Activated CD8-positive, alpha-beta T cell treated with anti-CD3 and anti-CD28 coated beads for 36 hours (primary cell): ENCODE results near the gene GNG8. TPM values are rescaled to one million over a fixed set of nuclear protein-coding genes. Genes with fewer than 3 reads are reported as not detected.

Source experiments
- ATAC-seq: fragments of 200-7000 bp; cut with Tn5 transposase; one replicate; pipeline ENCODE4 v1.10.0; 2021; ENCODE audit warnings: mild to moderate bottlenecking, moderate library complexity
- CTCF ChIA-PET: fragments of 350-600 bp; sonication (Branson Sonifier 250); formaldehyde crosslinking; loops from one replicate; lab custom pipeline; 2021; ENCODE audit warnings: antibody characterized with exemption; lab: Charles Lee
- POLR2A ChIA-PET: fragments of 350-600 bp; sonication (Branson Sonifier 250); formaldehyde crosslinking; loops from one replicate; lab custom pipeline; 2021; ENCODE audit warnings: antibody characterized with exemption; lab: Charles Lee
- DNase-seq: peaks from one replicate; pipeline ENCODE4 v3.0.0-alpha.2; 2020
- H3K27ac Mint-ChIP-seq: one replicate; pipeline ENCODE4 v1.8.0; 2021; ENCODE audit warnings: mild to moderate bottlenecking, mixed read lengths
- H3K27me3 Mint-ChIP-seq: one replicate; pipeline ENCODE4 v1.8.0; 2021; ENCODE audit warnings: mixed read lengths
- H3K36me3 Mint-ChIP-seq: one replicate; pipeline ENCODE4 v1.8.0; 2021; ENCODE audit warnings: low read depth, mixed read lengths
- H3K4me1 Mint-ChIP-seq: one replicate; pipeline ENCODE4 v1.8.0; 2021; ENCODE audit warnings: low read depth, mixed read lengths
- H3K4me3 Mint-ChIP-seq: one replicate; pipeline ENCODE4 v1.8.0; 2021; ENCODE audit warnings: mild to moderate bottlenecking, moderate library complexity, mixed read lengths
- H3K9me3 Mint-ChIP-seq: one replicate; pipeline ENCODE4 v1.8.0; 2021; ENCODE audit warnings: mixed read lengths
- CTCF ChIP-seq: fragments of 200-600 bp; IDR thresholded peaks from one replicate; pipeline ENCODE4 v1.8.0; 2022; ENCODE audit warnings: antibody characterized with exemption, mild to moderate bottlenecking
- intact Hi-C: fragments of 100-400 bp; cut with micrococcal nuclease; formaldehyde crosslinking; loops from one replicate; pipeline ENCODE4 v1.10.0; 2022
- total RNA-seq, 2 experiments: library from RNA; stranded (reverse); gene quantifications; one replicate each; pipeline ENCODE4 v1.2.3, GENCODE V29; 2021

Gene GNG8
- total RNA-seq, 2 experiments from 2014 or later: 33.0 to 45.4 TPM

GRCh38 chr19:46596008-46596407, 40.0 kb downstream of the GNG8 start:
- intact Hi-C loops: no loop called here
- Mint-ChIP-seq H3K4me3 (no peak overlapping the region), H3K4me1 (peaks cover 9% of the 10 kb centered on the region), H3K36me3 (peaks cover 9% of the 10 kb centered on the region), H3K27me3 (no peaks in the 10 kb centered on the region), H3K9me3 (peaks cover 11% of the 10 kb centered on the region), H3K27ac (no peak overlapping the region)
- ChIA-PET CTCF (interaction anchor here (1.0 to 2.1 kb wide), 3 partner anchors 12 to 66 kb away, joined by 3 to 7 read pairs (median 4); no protein-coding TSS in a partner anchor), POLR2A (no interaction called here)
- DNase-seq: no peak
- no peak for TF ChIP-seq CTCF
- ATAC-seq: no peak

GRCh38 chr19:46591870-46592269, 44.1 kb downstream of the GNG8 start:
- POLR2A ChIA-PET: no interaction called here
- DNase-seq (no peak), ATAC-seq (no peak)
- intact Hi-C loops: no loop called here
- H3K4me1 Mint-ChIP-seq: no peaks in the 10 kb centered on the region
- H3K4me3 Mint-ChIP-seq: no peak overlapping the region
- no peak for TF ChIP-seq CTCF
- CTCF ChIA-PET: interaction anchor here (2.1 kb wide), 1 partner anchor 12 kb away, joined by 8 read pairs; no protein-coding TSS in a partner anchor
- H3K36me3 Mint-ChIP-seq: no peaks in the 10 kb centered on the region
- no peaks in the 10 kb centered on the region for H3K27me3 Mint-ChIP-seq
- H3K27ac Mint-ChIP-seq: no peak overlapping the region
- H3K9me3 Mint-ChIP-seq: no peaks in the 10 kb centered on the region

- CTCF ChIA-PET: no interaction called here
- ATAC-seq: no peak
- Mint-ChIP-seq H3K36me3 (no peaks in the 10 kb centered on the region), H3K4me3 (no peak overlapping the region), H3K27ac (no peak overlapping the region), H3K9me3 (peaks cover 1% of the 10 kb centered on the region), H3K4me1 (no peaks in the 10 kb centered on the region), H3K27me3 (no peaks in the 10 kb centered on the region)
- intact Hi-C loops: no loop called here
- TF ChIP-seq CTCF: no peak
- DNase-seq: no peak
- POLR2A ChIA-PET: interaction anchor here (1.6 kb wide), 1 partner anchor 10 kb away, joined by 6 read pairs; the partner anchor contains the start of gene CALM3
These were observed 44.7 kb downstream of the GNG8 start for GRCh38 chr19:46591254-46591653.

GRCh38 chr19:46587861-46588260, 48.1 kb downstream of the GNG8 start:
- ChIA-PET CTCF (no interaction called here), POLR2A (no interaction called here)
- no peak for TF ChIP-seq CTCF
- no peak for DNase-seq
- H3K4me3 Mint-ChIP-seq: no peak overlapping the region
- intact Hi-C loops: no loop called here
- no peaks in the 10 kb centered on the region for H3K36me3 Mint-ChIP-seq
- H3K4me1 Mint-ChIP-seq: peaks cover 4% of the 10 kb centered on the region
- ATAC-seq: no peak
- H3K27ac Mint-ChIP-seq: no peak overlapping the region
- H3K27me3 Mint-ChIP-seq: no peaks in the 10 kb centered on the region
- peaks cover 1% of the 10 kb centered on the region for H3K9me3 Mint-ChIP-seq

- H3K27me3 Mint-ChIP-seq: no peaks in the 10 kb centered on the region
- H3K36me3 Mint-ChIP-seq: no peaks in the 10 kb centered on the region
- DNase-seq (no peak), ATAC-seq (no peak)
- intact Hi-C loops: no loop called here
- no peak overlapping the region for H3K4me3 Mint-ChIP-seq
- peaks cover 4% of the 10 kb centered on the region for H3K4me1 Mint-ChIP-seq
- H3K9me3 Mint-ChIP-seq: peaks cover 1% of the 10 kb centered on the region
- CTCF ChIA-PET: interaction anchor here (0.9 to 1.2 kb wide), 2 partner anchors 12 to 13 kb away, joined by 4 to 7 read pairs; no protein-coding TSS in a partner anchor
- no peak overlapping the region for H3K27ac Mint-ChIP-seq
- TF ChIP-seq CTCF: no peak
- POLR2A ChIA-PET: interaction anchor here (0.9 kb wide), 1 partner anchor 14 kb away, joined by 6 read pairs; no protein-coding TSS in a partner anchor
These were observed 49.7 kb downstream of the GNG8 start for GRCh38 chr19:46586294-46586693.
